H1 (cell line): ENCODE data around the gene PLXNA4. TPM values are rescaled to one million over a fixed set of nuclear protein-coding genes. Genes with fewer than 3 reads are reported as not detected.

ENCODE experiments used
- HDAC6 ChIP-seq: IDR thresholded peaks from one replicate; pipeline ENCODE4 v1.7.1; 2012; ENCODE audit warnings: low read depth, mild to moderate bottlenecking, inconsistent platforms, low read length, moderate library complexity
- TBP ChIP-seq: IDR thresholded peaks from 2 replicates; pipeline ENCODE4 v1.6.1; 2011; ENCODE audit warnings: low read depth, low read length, improper control_type of control experiment
- polyA plus RNA-seq, 7 experiments: library from polyadenylated mRNA; depleted of rRNA in 3 of 7; stranded (reverse) in 5 of 7; unstranded in 2 of 7; fragments of >200 nt in 5 of 7; fragments of 200-250 nt in 2 of 7; gene quantifications; 1 replicate in 5 of 7; 2 replicates in 1 of 7; 4 replicates in 1 of 7; pipeline versions ENCODE4 v1.2.1 to v1.2.3, GENCODE V29; 2011 to 2013; ENCODE audit warnings: missing spikeins in 2 of 7, mixed read lengths in 2 of 7
- total RNA-seq: library from RNA; stranded (reverse); fragmentation: NEBNext Ultra II Directional; extraction: Animal tissue kit (Norgen Biotek cat#: 25700); gene quantifications from 2 replicates; pipeline ENCODE4 v1.2.1, GENCODE V29; 2021

Gene PLXNA4
- total and polyA plus RNA-seq, 2 of the 8 experiments (the other 6 are each of a cell fraction or from before 2014, with no cell fraction given) = 0.76 to 0.79 TPM

DNA sequence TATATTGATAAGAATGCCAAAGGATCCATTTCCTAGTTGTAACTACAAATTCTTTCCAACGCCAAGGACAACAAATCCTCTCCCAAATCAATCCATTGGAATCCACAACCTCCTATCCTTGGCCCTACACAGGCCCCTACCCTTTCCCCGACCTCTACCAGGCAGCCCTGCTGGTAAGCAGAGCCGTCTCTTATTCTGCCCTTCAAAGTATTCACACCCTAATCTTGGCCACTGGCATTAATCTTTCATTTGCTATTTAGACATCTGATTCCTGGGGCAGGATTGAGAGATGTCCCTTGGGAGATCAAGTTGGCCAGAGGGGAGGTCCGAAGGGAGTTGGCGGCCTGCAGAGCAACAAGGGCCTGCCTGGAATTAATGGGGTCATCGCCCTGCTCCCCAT lies 161.4 kb downstream of the PLXNA4 start (continued):
- TF ChIP-seq HDAC6 (no peak), TBP (no peak)
